Cardiac muscle cell (in vitro differentiated cells and primary cell): Measurements from ENCODE around the gene NECTIN2. TPM values are rescaled to one million over a fixed set of nuclear protein-coding genes. Genes with fewer than 3 reads are reported as not detected.

Source experiments
- DNase-seq, 2 donors: peaks; one replicate each; pipeline versions ENCODE4 v3.0.0 to v3.0.0-alpha.2; 2010 to 2017; ENCODE audit warnings: low read depth in 1 of 2, low spot score in 1 of 2
- H3K27ac ChIP-seq: fragments of 200-600 bp; sonication (generic); 2 replicates; pipeline ENCODE4 v1.5.1; 2016
- H3K27me3 ChIP-seq: fragments of 200-600 bp; sonication (generic); 2 replicates; pipeline ENCODE4 v1.6.0; 2016; ENCODE audit warnings: control low read depth
- H3K36me3 ChIP-seq: fragments of 200-600 bp; sonication (generic); 2 replicates; pipeline ENCODE4 v1.5.1; 2016; ENCODE audit warnings: control low read depth
- H3K4me1 ChIP-seq: fragments of 200-600 bp; sonication (generic); 2 replicates; pipeline ENCODE4 v1.8.1; 2017; ENCODE audit warnings: low read depth, mild to moderate bottlenecking, mixed run types
- H3K4me3 ChIP-seq: fragments of 200-600 bp; sonication (generic); 2 replicates; pipeline ENCODE4 v1.5.1; 2016; ENCODE audit warnings: mild to moderate bottlenecking
- H3K9me3 ChIP-seq: fragments of 200-600 bp; sonication (generic); 2 replicates; pipeline ENCODE4 v1.5.1; 2017; ENCODE audit warnings: low read depth, mild to moderate bottlenecking, control low read depth
- polyA plus RNA-seq: library from polyadenylated mRNA; unstranded; fragments of >200 nt; fragmentation: Nextera tagmentation; extraction: Ambion mirVana; gene quantifications from 2 replicates; pipeline ENCODE4 v1.2.1, GENCODE V29; 2016
- total RNA-seq: library from RNA; depleted of rRNA; stranded (reverse); fragments of >200 nt; gene quantifications from 2 replicates; pipeline ENCODE4 v1.2.3, GENCODE V29; 2016
- TF ChIP-seq, protein P1 (sequence below): IDR thresholded peaks from 2 replicates; pipeline ENCODE4 v1.5.1; 2012; ENCODE audit warnings: low read depth, mild to moderate bottlenecking, low read length

NECTIN2 gene
- total and polyA plus RNA-seq, 2 experiments from 2014 or later, result 144 to 156 TPM

DNA sequence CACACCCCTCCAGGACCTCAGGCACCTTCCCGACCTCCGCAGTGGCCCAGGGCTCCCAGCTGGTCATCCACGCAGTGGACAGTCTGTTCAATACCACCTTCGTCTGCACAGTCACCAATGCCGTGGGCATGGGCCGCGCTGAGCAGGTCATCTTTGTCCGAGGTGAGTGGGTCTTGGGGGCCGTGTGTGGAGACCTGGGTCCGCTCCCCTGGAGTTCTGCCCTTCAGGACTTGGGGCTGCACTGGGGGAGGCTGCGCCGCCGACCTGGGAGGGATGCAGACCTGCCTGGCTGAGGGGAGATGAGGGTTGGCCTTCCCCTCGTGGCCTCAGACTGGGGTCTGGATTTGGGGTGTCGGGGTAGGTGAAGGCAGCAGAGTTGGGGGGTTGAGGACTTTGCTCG, 28.2 kb downstream of the NECTIN2 start:
- no peak overlapping the region for H3K27ac ChIP-seq

GRCh38 chr19:44875666-44876451, 29.8 kb downstream of the NECTIN2 start:
- TF ChIP-seq, protein P1, sequence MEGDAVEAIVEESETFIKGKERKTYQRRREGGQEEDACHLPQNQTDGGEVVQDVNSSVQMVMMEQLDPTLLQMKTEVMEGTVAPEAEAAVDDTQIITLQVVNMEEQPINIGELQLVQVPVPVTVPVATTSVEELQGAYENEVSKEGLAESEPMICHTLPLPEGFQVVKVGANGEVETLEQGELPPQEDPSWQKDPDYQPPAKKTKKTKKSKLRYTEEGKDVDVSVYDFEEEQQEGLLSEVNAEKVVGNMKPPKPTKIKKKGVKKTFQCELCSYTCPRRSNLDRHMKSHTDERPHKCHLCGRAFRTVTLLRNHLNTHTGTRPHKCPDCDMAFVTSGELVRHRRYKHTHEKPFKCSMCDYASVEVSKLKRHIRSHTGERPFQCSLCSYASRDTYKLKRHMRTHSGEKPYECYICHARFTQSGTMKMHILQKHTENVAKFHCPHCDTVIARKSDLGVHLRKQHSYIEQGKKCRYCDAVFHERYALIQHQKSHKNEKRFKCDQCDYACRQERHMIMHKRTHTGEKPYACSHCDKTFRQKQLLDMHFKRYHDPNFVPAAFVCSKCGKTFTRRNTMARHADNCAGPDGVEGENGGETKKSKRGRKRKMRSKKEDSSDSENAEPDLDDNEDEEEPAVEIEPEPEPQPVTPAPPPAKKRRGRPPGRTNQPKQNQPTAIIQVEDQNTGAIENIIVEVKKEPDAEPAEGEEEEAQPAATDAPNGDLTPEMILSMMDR, result no peak
- H3K27ac ChIP-seq, result no peak overlapping the region
- peak in 1 of 2 donors; percentile 58 for DNase-seq
- H3K4me3 ChIP-seq, result no peak overlapping the region
- no peaks in the 10 kb centered on the region for H3K4me1 ChIP-seq
- H3K36me3 ChIP-seq, result peaks cover 57% of the 10 kb centered on the region
- no peaks in the 10 kb centered on the region for H3K9me3 ChIP-seq
- no peaks in the 10 kb centered on the region for H3K27me3 ChIP-seq

More for the DNA sequence above, 28.2 kb downstream of the NECTIN2 start:
- H3K4me1 ChIP-seq, result no peaks in the 10 kb centered on the region
- H3K9me3 ChIP-seq, result no peaks in the 10 kb centered on the region
- H3K4me3 ChIP-seq, result no peak overlapping the region
- DNase-seq, result no peak
- peaks cover 57% of the 10 kb centered on the region for H3K36me3 ChIP-seq
- TF ChIP-seq, protein P1, result no peak
- no peaks in the 10 kb centered on the region for H3K27me3 ChIP-seq

DNA sequence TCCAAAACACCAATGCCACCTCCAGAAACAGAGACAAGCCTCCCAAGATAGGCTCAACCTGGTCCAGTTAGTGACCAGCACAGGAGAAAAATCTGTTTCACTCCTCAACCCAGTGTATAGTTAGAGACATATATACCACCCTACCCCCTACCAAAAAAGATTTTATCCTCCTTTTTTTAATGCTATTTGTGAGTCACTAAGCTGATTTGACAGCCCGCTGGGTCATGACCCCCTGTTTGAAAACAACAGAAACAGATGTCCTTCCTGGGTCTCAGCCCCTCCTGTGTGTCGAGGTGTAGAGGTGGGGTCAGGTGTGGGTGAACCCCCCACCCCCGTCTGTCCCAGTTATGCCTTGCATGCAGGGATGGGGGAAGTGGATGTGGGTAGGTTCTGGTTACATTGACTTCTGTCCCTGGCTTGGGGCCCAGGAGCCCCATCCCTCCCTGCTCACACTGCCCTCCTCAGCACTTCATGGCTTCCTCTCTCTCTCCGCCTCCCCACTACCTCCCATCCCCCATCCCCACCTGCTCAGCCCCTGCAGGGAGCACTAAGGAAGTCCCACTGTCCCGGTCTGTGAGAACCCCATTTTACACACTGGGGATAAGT, 30.9 kb downstream of the NECTIN2 start:
- no peaks in the 10 kb centered on the region for H3K4me1 ChIP-seq
- H3K9me3 ChIP-seq, result no peaks in the 10 kb centered on the region
- peaks cover 54% of the 10 kb centered on the region for H3K36me3 ChIP-seq
- no peaks in the 10 kb centered on the region for H3K27me3 ChIP-seq
- H3K27ac ChIP-seq, result no peak overlapping the region
- no peak for DNase-seq
- TF ChIP-seq, protein P1, result no peak
- no peak overlapping the region for H3K4me3 ChIP-seq

DNA sequence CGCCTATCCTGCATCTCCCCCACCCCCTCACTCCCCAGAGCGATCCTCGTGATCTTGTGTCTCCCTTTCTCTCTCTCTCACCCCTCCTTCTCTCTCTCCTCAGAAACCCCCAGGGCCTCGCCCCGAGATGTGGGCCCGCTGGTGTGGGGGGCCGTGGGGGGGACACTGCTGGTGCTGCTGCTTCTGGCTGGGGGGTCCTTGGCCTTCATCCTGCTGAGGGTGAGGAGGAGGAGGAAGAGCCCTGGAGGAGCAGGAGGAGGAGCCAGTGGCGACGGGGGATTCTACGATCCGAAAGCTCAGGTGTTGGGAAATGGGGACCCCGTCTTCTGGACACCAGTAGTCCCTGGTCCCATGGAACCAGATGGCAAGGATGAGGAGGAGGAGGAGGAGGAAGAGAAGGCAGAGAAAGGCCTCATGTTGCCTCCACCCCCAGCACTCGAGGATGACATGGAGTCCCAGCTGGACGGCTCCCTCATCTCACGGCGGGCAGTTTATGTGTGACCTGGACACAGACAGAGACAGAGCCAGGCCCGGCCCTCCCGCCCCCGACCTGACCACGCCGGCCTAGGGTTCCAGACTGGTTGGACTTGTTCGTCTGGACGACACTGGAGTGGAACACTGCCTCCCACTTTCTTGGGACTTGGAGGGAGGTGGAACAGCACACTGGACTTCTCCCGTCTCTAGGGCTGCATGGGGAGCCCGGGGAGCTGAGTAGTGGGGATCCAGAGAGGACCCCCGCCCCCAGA, 32.2 kb downstream of the NECTIN2 start:
- no peaks in the 10 kb centered on the region for H3K27me3 ChIP-seq
- H3K4me3 ChIP-seq, result no peak overlapping the region
- TF ChIP-seq, protein P1, result no peak
- DNase-seq, result no peak
- peaks cover 44% of the 10 kb centered on the region for H3K36me3 ChIP-seq
- peak overlapping the region; percentile 17 for H3K27ac ChIP-seq
- H3K9me3 ChIP-seq, result no peaks in the 10 kb centered on the region
- H3K4me1 ChIP-seq, result no peaks in the 10 kb centered on the region

GRCh38 chr19:44879309-44880065, 33.4 kb downstream of the NECTIN2 start:
- no peaks in the 10 kb centered on the region for H3K4me1 ChIP-seq
- DNase-seq, result no peak
- H3K27me3 ChIP-seq, result no peaks in the 10 kb centered on the region
- peaks cover 34% of the 10 kb centered on the region for H3K36me3 ChIP-seq
- H3K27ac ChIP-seq, result peak overlapping the region; percentile 48
- H3K4me3 ChIP-seq, result no peak overlapping the region
- TF ChIP-seq, protein P1, result no peak
- H3K9me3 ChIP-seq, result no peaks in the 10 kb centered on the region
